ENCODE results near the gene SHC3.
A peak's percentile ranks its signal among the peaks of the same experiment; 100 is the strongest.

The SHC3 gene, protein sequence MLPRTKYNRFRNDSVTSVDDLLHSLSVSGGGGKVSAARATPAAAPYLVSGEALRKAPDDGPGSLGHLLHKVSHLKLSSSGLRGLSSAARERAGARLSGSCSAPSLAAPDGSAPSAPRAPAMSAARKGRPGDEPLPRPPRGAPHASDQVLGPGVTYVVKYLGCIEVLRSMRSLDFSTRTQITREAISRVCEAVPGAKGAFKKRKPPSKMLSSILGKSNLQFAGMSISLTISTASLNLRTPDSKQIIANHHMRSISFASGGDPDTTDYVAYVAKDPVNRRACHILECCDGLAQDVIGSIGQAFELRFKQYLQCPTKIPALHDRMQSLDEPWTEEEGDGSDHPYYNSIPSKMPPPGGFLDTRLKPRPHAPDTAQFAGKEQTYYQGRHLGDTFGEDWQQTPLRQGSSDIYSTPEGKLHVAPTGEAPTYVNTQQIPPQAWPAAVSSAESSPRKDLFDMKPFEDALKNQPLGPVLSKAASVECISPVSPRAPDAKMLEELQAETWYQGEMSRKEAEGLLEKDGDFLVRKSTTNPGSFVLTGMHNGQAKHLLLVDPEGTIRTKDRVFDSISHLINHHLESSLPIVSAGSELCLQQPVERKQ

DNA sequence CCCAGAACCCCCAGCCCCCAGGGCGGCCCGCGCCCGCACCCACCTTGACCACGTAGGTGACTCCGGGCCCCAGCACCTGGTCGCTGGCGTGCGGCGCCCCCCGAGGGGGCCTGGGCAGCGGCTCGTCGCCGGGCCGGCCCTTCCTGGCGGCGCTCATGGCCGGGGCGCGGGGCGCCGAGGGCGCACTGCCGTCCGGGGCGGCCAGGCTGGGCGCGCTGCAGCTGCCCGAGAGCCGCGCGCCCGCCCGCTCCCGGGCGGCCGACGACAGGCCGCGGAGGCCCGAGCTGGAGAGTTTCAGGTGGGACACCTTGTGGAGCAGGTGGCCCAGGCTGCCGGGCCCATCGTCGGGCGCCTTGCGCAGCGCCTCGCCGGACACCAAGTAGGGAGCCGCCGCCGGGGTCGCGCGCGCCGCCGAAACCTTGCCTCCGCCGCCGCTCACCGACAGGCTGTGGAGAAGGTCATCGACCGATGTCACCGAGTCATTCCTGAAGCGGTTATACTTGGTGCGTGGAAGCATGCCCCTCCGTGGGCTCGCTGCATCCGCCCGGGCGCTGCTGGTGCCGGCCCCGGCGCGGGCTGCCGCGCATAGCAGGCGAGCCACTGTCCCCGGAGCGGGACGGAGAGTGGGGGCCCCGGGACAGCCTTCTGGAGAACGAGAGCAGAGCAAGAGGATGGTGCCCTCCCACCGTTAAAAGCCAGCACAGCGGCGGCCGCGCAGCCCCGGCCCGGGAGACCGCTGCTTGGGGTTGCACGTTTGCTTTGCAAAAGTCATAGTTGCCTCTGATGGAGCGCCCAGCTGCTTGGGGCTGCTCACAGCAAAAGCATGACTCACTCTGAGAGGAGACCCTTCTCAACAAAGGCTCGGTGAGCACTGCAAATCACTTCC is at the start of gene SHC3:
TSS of gene SHC3 (minus strand) at position 875 of the 886 bp plus-strand sequence. CDS start at position 517, 358 bp downstream.
- Histone ChIP-seq H3K9ac (peak within 1 kb of the TSS; percentile 49 to 72 (median 69)), H3K27me3 (peaks cover 4 to 16% (median 12%) of the 10 kb centered on the region in 11 experiments; a peak in 18 of 22 replicates), H3K9me3 (replicated peaks in 1 of 11) (no peaks in the 10 kb centered on the region), H3K4me1 (peaks cover 16 to 35% (median 25%) of the 10 kb centered on the region in 10 experiments), H3K36me3 (no peaks in the 10 kb centered on the region), H3K4me3 (peak within 1 kb of the TSS; percentile 41 to 64 (median 49)), H4K20me1 (no peaks in the 10 kb centered on the region), H3K4me2 (peak within 1 kb of the TSS; percentile 63 to 87 (median 82)), H3K27ac (peak within 1 kb of the TSS in 10 of 11 experiments; percentile 53 to 80 (median 74); a peak in 21 of 22 replicates)
- TF ChIP-seq Cebpa-rat (IDR thresholded peaks at IDR 0.05), result no peak

DNA sequence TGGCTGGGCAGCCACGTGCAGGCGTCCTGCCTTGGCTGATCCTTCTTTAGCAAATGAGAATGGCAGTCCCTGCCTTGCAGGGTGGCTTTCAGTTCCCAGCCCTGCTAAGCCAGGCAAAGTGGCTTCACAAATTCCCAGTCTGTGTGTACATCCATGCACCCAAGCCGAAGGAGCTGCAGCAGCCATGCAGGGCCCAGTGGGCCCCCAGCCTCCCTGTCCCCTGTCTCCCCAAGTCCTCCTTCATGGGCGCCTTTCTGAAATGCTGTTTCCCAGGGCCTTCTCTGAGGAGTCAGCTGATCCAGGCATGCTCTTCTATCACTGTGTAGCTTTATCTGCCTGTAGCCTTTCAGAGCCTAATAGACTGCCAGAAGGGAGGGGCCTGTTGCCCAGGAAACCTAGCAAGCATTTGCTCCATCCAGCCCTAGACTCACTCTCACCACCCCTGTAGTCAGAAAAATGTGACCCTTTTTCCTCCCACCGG is 47.4 kb upstream of the SHC3 start:
- TF ChIP-seq Cebpa-rat (IDR thresholded peaks at IDR 0.05), result no peak
- Histone ChIP-seq H3K27me3 (no peaks in the 10 kb centered on the region), H3K4me3 (no peak overlapping the region), H3K4me2 (no peak overlapping the region), H3K9me3 (replicated peaks in 1 of 11) (peaks cover 0 to 6% (median 4%) of the 10 kb centered on the region in 11 experiments; a peak in 9 of 22 replicates), H3K36me3 (no peaks in the 10 kb centered on the region), H4K20me1 (no peaks in the 10 kb centered on the region), H3K4me1 (peaks cover 0 to 12% (median 2%) of the 10 kb centered on the region in 10 experiments; a peak in 7 of 20 replicates), H3K27ac (no peak overlapping the region), H3K9ac (no peak overlapping the region)

DNA sequence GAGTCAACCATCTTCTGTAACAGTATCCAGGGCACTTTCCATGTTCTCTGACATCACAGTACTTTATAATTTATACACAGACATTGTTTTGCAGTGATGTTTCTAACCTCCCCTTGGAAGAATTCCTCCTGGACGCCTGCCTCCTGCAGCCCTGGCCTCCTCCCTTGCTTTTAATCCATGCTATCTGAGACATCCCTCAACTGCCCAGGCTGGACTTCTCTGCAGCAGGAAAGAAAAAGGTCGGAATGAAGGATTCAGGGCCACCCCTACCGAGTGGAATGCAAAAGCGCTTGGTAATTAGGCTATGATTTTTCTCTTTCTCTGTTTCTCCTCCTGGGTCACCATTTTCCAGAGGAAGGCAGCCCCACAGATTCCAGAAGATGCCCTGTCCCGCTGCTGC is 47.0 kb upstream of the SHC3 start:
- Histone ChIP-seq H3K4me3 (no peak overlapping the region), H3K4me1 (peaks cover 0 to 12% (median 2%) of the 10 kb centered on the region in 10 experiments; a peak in 7 of 20 replicates), H4K20me1 (no peaks in the 10 kb centered on the region), H3K36me3 (no peaks in the 10 kb centered on the region), H3K9ac (no peak overlapping the region), H3K9me3 (replicated peaks in 1 of 11) (peaks cover 0 to 1% (median 0%) of the 10 kb centered on the region in 11 experiments; a peak in 5 of 22 replicates), H3K4me2 (no peak overlapping the region), H3K27ac (no peak overlapping the region), H3K27me3 (no peaks in the 10 kb centered on the region)
- no peak for TF ChIP-seq Cebpa-rat (IDR thresholded peaks at IDR 0.05)

- no peak overlapping the region for H3K4me2 ChIP-seq
- H3K36me3 ChIP-seq, result no peaks in the 10 kb centered on the region
- no peak for TF ChIP-seq Cebpa-rat (IDR thresholded peaks at IDR 0.05)
- no peaks in the 10 kb centered on the region for H3K9me3 ChIP-seq (replicated peaks in 1 of 11)
- no peak overlapping the region for H3K9ac ChIP-seq
- no peaks in the 10 kb centered on the region for H4K20me1 ChIP-seq
- no peak overlapping the region for H3K27ac ChIP-seq
- no peaks in the 10 kb centered on the region for H3K27me3 ChIP-seq
- no peak overlapping the region for H3K4me3 ChIP-seq
- H3K4me1 ChIP-seq, result peaks cover 0 to 12% (median 2%) of the 10 kb centered on the region in 10 experiments; a peak in 7 of 20 replicates
Measured at GRCh38 chr9:89225036-89225435, 46.4 kb upstream of the SHC3 start.

DNA sequence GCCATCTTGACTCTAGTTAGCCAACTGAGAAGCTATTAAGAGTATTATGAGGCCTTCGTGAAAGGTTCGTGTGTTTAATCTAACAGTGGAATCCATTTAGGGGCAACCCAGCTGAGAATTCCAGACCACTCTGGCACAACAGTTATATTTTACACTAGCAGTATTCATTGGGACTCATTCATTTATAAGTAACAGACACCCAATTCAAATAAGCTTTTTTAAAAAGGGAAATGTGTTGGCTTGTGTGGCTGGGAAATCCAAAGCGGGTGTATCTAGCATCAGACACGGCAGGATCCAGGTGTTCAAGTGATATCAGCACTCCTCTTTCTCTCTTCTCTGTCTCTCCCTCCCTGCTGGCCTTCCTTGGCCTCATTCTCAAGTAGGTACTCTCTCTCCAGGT is 46.0 kb upstream of the SHC3 start:
- Histone ChIP-seq H3K27ac (no peak overlapping the region), H3K27me3 (no peaks in the 10 kb centered on the region), H3K4me3 (no peak overlapping the region), H3K9me3 (replicated peaks in 1 of 11) (no peaks in the 10 kb centered on the region), H3K36me3 (no peaks in the 10 kb centered on the region), H3K4me2 (no peak overlapping the region), H3K4me1 (peaks cover 0 to 12% (median 2%) of the 10 kb centered on the region in 10 experiments; a peak in 7 of 20 replicates), H3K9ac (no peak overlapping the region), H4K20me1 (no peaks in the 10 kb centered on the region)
- TF ChIP-seq Cebpa-rat (IDR thresholded peaks at IDR 0.05), result no peak

- Histone ChIP-seq H4K20me1 (no peaks in the 10 kb centered on the region), H3K4me3 (no peak overlapping the region), H3K27me3 (no peaks in the 10 kb centered on the region), H3K36me3 (no peaks in the 10 kb centered on the region), H3K4me2 (no peak overlapping the region; a peak in 1 of 22 replicates), H3K9ac (no peak overlapping the region), H3K9me3 (replicated peaks in 1 of 11) (no peaks in the 10 kb centered on the region), H3K27ac (no peak overlapping the region), H3K4me1 (peaks cover 0 to 12% (median 2%) of the 10 kb centered on the region in 10 experiments; a peak in 7 of 20 replicates)
- no peak for TF ChIP-seq Cebpa-rat (IDR thresholded peaks at IDR 0.05)
Measured at GRCh38 chr9:89223396-89223977, 44.9 kb upstream of the SHC3 start.

DNA sequence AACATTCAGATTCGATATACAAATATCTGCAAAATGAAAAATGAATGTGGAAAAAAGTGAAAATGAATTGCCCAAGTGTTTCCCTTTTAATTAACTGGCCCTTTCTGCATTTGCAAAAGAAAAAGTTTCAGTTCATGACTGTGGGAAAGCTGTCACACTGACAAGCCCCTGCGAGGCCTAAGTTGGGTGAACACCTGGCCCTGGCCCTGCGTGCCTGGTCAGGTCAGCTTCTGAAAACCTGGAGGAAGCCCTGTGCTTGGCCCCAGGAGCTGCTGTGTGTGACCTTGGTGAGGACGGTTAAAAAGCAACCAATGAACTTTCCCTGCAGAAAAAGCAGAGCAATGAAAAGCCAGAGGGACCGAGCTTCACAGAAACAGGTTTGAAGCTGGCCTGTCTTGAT is 41.0 kb upstream of the SHC3 start:
- Histone ChIP-seq H3K4me1 (peaks cover 0 to 5% (median 0%) of the 10 kb centered on the region in 10 experiments; a peak in 1 of 20 replicates), H3K9me3 (replicated peaks in 1 of 11) (no peaks in the 10 kb centered on the region), H4K20me1 (no peaks in the 10 kb centered on the region), H3K4me3 (no peak overlapping the region), H3K27ac (no peak overlapping the region), H3K4me2 (no peak overlapping the region), H3K27me3 (no peaks in the 10 kb centered on the region), H3K9ac (no peak overlapping the region), H3K36me3 (no peaks in the 10 kb centered on the region)
- no peak for TF ChIP-seq Cebpa-rat (IDR thresholded peaks at IDR 0.05)

DNA sequence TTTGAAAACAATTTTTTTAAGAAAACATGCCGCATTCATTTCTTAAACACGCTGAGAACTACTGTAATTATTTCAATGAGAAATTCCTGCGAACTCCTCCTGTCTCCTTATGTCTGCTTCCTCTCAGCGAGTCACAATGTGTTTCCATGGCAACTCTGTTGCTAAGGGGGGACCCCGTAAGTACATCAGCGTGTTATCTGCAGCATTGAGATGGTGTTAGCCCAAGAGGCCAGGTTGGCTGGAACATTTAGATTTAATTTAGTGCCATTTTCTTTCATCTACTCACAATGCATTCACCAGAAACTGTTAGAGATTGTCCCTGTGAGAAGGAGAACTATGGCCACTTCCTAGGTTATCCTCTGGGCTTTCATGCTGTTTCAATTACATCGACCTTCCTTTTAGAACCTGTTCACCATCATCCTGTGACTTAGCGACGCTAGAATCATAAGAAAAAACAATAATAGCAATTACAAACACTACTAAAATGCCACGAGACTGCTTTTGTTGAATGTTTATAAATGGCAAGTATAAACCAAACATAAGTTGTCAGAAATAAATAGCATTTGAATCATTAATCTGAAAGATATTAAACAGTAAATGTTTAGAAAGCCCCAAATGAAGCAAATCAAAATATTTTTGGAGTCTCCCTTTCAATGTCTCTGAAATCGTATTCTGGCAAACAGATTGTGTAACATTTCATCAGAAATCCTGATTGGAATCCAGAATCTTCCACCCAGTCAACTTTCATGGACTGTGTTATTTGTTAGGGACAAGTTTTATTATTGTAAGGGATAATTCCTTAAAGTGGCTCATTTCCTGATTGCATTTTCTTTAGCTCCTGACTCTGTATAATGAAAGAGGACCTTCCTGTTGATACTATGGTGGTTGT is 39.7 kb upstream of the SHC3 start:
- H3K4me2 ChIP-seq, result no peak overlapping the region
- no peak overlapping the region for H3K27ac ChIP-seq
- peaks cover 0 to 5% (median 0%) of the 10 kb centered on the region in 10 experiments; a peak in 1 of 20 replicates for H3K4me1 ChIP-seq
- no peaks in the 10 kb centered on the region for H3K36me3 ChIP-seq
- H3K9ac ChIP-seq, result no peak overlapping the region
- no peak overlapping the region for H3K4me3 ChIP-seq
- no peak for TF ChIP-seq Cebpa-rat (IDR thresholded peaks at IDR 0.05)
- H3K9me3 ChIP-seq (replicated peaks in 1 of 11), result no peaks in the 10 kb centered on the region
- no peaks in the 10 kb centered on the region for H4K20me1 ChIP-seq
- H3K27me3 ChIP-seq, result no peaks in the 10 kb centered on the region
